ENCODE data around the gene SEMA3G.

Gene SEMA3G

DNA sequence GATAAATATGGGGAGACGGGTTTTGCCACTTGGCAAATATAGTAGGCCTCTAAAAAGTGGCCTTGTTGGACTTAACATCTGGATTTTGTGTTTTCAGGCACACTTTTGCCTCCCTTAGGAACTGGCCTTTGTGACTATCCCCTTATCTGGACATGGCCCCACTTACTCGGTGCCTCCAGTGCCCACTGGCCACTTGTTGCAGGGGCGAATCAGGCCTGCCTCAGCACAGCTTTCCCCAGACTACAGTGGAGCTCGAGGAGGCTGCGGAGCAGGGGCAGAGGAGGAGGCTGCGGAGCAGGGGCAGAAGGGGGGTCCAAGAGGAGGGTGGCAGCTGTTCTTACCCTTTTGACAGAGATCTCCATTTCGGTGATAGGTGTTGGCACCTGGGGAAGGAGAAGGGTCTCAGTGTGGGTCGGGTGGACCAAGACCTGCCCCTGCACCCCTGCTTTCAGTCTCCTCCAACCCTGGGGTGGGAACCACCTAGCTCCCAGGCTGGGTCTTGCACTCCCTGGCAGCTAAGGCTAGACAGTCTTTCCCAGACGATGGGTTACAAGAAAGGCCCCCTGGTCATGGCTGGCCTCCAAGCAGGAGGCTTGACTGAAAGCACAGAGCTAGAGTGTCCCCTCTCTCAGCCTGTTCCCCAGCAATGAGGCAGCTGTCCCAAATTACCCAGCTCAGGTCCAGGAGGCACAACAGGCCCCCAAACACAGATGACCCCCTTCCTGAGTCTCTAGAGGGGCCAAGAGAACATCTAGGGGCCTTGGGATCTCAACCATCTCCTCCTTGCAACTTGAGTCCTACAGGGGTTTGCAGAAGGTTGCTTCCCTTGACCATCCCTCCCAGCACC, 6.1 kb downstream of the SEMA3G start:
- DNase-seq (ENCODE audit: low read depth), result no peak

DNA sequence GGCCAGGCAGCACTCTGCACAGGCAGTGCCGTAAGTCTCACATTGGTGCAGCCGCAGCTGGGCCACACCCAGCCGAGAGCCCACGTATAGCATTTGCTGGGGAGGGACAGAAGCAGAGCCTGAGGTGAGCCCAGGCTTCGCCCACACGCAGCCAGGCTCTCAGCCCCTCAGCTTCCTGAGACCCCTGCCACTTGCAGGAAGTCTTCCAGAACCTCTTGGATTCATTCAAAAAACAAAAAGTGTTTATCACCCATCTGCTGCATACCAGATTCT, 6.9 kb downstream of the SEMA3G start:
- no peak for DNase-seq (ENCODE audit: low read depth)

DNA sequence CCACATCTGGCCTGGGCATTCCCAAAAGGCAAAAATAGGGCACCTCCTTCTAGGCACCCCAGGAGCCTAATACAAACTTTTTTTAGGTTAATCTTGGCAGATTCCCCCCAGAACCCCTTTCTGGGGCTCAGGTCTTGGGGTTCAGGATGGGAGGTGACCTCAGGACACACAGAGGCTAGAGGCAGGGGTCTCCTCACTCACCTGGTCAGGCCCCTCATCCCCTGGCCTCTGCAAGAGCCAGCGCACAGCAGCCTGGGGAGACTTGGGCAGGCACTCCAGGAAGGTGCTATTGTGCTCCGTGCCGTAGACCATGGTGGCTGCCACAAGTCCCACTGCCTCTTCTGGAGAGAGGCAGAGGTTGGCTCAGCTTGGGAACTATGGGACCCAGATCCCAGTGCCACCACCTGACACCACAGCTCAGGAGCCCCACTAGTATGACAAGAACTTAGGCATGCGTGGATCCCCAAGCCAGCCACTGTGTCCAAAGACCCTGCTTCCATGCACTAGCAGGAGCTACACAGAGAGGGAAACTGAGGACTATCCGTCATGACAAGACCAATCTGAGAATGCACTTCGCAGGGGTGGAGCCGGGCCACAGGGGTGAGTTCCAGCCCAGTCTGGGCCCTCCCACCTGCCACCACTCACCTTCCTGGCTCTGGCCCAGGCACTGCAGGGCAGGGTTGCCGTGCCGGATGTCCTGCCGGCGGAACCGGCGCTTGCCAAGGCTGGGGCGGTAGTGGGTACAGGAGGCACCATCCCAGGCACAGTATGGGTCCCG, 7.4 kb downstream of the SEMA3G start:
- DNase-seq (ENCODE audit: low read depth), result no peak

DNA sequence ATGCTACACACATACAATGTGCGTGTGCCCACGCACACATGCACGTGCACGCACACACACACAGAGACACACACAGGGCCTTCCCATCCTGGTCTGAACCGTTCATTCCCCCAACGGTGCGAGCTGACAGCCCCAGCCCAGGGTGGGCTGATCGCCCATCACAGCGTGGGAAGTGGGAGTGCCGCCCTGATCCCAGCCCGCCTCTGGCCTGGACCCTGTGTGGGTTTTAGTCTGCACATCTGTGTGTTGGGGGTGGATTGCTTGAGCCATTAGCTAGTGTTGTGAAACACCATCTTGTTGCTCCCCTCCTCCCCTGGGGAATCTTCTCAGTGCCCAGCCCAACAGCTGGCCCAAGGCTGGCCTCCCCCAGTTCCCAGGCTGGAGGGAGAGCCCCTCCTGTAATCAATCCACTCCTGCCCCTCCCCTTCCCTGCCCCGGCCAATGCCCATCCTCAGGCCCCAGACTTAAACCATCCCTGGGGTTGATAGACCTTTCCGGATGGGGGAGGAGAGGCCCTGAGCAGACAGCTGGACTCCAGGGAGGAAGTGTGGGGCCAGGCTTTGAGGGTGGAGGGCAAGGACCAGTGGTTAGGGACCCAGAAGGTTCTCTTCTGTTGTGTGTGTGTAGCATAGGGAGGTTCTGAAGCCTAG, 8.3 kb downstream of the SEMA3G start:
- DNase-seq (ENCODE audit: low read depth), result peak; percentile 87

DNA sequence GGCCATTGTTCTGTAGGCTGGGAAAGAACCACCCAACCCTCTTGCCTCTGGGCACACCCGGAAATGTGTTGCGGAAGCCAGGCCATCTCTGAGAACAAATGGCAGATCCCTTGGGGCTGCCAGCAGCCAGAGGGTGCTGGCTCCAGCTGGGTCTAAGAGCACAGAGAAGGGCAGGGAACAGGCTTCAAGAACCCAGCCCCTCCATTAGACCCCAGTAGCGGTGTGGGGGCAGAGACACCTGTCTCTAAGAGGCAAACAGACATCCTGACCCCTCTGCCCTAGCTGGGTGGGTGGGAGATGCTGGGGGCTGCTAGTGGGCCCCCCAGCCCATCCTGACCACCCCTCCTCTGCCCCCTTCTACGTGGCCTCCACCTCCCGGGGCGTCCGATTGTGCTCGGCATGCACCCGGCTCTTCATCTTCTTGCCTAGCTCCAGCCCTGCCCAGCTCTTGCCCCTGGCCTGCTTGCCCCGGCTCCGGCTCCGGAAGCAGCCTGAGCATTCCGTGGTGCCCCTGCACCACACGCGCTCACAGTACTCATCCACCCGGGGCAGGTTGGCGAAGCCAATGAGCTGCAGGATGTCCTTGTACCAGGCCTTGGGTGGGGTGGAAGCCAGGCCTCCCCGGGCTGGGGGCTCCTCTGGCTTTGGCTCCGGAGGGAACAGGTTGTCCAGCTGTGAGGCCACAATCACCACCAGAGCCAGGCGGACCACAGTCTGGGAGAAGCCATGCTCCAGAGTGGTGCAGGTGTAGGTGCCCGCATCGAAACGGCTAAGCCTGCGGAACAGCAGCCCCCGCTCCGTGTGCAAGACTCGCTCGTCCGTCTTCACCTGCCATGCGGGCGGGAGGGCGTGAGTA, 9.4 kb downstream of the SEMA3G start:
- DNase-seq (ENCODE audit: low read depth), result peak; percentile 27

DNA sequence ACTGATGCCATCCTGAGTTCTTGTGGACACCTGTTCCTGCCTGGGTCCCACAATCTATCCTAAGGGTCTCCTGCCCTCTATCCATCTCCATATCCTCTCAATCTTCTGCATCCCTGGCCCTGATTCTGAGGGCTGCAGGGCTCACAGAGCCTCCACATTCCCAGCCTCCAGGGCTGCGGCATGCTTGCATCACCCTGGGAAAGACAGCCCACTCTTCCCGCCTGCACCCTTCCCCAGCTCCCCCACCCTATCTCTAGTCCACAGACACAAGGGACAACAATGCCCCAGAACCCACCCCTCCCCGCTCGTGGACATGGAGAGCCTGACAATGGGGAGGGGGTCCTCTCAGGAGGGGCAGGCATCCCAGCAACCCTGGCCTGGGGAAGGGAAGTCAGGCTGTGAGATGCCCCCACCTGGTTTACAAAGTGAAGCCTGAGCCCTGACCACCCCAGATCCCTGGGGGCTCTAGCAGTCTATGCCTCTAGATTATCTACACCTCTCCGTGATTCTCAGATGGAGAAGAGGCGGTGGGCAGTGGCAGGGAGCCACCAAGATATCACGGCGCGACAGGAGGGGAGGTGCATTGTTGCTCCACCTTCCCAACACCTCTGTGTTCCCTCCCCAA, 10.3 kb downstream of the SEMA3G start:
- no peak for DNase-seq (ENCODE audit: low read depth)

DNA sequence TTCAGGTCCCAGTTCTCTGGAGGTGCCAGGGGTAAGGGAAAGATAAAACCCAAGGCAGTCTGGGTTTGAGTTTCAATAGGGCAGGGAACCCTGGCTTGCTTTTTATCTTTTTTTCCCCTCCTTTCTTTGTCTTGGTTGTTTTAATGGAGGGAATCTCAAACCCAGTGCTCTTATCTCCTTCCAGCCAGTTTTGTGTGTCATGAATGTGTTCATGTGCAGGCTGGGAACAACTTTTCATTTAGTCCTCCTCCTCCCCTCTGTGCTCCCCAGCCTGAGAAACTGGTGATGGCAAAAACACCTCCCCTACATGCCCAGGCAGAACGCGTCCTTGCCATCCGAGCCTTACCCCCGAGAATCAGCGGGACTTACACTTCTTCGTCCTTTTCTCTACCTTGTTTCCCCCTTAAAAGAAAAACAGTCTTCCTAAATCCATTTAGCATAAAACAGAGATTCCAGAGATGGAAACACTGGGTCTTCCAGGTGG, 10.9 kb downstream of the SEMA3G start:
- DNase-seq (ENCODE audit: low read depth), result no peak

DNA sequence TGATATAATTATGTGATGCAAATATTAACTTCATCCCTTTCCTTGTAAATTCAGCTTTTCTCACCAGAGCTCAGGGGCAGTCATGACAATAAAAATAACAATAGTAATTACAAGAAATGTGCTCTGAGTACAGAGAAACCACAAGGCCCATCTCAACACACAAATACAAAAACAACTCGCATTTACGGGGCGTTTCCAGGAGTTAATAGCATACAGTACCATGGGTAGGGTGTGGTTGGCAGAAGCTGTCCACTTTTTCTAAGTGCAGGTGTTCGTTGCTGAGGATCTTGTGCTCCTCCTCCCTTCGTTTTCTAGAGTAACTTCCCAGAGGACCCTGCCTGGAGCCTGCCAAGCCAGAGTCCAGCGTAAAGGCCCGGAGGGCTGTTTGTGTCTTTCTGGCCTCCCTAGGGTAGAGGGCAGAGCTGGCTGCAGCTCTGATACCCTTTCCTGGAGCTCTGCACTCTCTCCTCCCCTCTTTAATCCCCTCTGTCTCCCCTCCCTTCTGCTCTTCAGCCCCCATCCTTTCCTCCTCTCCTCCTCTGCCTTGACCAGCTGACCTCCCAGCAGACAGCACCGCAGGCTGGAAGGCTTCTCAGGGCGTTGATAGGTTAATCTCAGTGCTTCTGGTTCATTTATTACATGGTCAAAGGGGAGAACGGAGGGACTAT, 11.4 kb downstream of the SEMA3G start:
- DNase-seq (ENCODE audit: low read depth), result no peak

DNA sequence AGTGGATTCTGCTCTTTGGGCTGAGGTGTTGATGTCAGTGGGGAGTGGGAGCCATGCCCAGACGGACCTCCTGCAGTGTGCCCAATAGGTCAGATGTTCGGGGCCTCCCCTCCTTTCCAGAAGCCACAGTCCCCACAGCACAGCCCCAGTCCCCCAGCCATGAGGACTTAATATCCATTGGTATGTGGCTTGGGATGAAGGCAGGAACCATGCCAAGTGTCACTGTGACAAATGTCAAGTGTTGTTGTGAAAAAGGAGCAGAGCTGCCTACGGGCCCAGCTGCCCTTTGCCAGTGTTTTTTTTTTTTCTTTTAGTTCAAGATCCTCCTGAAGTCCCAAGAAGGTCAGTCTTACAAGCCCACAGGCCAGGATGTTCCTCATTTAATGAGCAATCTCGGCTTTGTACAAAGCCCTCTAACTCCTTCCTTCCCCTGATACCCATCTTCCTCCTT, 12.2 kb downstream of the SEMA3G start:
- DNase-seq (ENCODE audit: low read depth), result no peak

DNA sequence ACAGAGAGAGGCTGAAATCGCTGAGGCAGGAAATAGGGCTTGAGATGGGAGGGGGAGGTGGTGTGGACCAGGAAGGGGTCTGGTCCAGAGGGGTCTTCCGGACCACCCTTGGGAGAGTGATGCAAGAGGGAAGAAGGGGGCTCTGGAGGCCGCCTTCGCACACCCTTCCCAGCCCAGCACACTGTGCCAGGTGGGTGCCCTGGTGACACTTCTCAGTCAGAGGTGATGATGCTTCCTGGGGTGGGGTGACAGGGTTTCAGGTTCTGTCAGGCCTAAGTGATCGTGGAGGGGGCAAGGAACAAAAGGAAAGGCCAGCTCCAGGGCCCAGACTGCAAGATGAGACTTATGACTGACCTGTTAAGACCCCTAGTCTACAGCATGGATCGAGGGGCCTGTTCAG, 12.7 kb downstream of the SEMA3G start:
- DNase-seq (ENCODE audit: low read depth), result no peak

DNA sequence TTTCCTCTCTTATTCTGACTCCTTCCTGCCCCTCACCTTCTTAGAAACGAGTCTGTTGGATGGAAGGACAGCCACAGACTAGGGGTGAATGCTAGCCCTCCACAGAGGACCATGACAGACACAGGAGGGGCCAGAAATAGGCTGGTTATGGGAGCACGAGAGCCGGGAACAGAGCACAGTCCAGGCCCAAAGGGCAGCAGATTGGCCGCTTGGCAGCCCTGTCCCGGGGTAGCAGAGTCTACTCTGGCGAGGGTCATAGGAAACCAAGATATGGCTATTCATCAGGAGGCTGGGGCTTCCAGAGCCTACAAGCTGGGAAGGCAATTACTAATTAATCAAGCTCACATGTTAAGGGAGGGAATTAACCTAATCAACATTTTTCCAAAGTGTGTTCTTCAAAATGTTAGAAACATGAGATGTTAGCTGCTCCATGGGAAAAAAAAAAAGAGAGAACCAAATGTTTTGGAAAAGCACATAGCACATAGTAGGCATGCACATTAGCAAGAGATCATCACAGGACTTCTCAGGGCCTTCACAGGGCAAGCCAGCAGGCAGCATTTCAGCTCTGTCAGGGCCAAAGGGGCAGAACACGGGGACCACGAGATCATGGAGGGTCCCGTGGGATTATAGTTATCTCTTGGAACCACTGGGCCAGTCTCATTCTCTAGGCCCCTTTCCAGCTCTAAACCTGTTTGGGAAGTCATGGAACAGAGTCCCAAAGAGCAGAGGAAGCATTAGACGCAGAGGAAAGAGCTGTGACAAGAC, 13.3 kb downstream of the SEMA3G start:
- no peak for DNase-seq (ENCODE audit: low read depth)

DNA sequence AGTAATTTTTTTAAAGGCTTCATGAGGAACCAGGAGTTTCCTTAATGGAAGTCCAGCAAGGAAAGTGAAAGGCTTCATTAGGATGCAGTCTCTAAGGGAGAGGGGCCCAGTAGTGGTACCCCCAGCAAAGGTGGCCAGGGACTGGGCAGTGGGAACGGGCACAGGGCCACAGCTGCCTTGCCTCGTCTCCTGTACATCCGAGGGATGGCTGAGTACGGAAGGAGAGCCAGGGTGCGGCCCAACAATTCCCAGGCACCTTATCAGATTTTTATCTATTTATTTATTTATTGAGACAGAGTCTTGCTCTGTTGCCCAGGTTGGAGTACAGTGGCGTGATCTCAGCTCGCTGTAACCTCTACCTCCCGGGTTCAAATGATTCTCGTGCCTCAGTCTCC, 14.5 kb downstream of the SEMA3G start:
- DNase-seq (ENCODE audit: low read depth), result no peak

DNA sequence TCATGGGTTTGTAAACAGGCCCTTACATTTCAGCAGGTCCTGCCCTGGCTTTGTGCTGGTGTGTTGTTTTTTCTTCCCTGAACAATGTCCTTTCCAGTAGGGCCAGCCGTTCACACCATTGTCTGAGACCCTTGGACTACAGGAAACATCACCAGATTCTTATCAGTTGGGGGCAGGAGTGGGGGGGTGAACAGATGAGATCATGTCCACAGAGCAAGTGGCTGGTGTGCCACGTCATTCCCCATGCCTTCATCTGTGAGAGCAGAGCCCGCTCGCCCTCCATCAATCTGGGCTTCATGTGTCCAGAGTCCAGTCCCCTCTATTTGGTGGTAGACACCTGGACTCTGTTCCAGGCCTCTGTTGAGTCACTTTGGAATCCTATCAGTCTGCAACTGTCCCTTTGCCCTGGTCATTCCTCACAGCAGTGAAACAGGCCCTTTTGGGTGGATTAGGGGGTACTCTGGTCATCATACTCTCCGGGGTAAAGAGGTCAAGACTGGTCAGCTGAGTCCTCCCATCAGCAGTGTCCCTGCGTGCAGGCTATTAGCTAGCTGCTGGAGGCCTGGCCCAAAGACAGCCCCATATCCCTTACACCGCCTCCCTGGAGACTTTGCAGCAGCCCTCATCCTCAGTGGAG, 15.0 kb downstream of the SEMA3G start:
- DNase-seq (ENCODE audit: low read depth), result no peak

DNA sequence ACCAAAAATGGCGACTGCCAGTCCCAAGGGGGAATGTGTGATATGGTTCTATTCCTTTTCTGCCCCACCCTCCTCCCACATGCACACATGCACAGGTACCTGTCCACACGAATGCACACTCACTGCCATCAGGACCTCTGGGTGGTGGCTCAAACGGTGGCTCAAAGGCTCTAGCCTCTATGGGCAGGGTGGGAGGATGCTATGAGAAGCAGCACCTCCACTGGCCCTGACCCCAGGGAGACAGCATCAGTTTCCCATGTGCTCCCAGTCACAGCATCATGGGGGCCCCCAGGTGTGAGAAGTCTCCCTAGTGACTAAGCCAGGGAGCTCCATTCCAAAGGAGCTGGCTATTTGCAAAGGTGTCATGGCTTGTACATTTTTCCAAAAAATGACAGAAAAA, 15.9 kb downstream of the SEMA3G start:
- no peak for DNase-seq (ENCODE audit: low read depth)

DNA sequence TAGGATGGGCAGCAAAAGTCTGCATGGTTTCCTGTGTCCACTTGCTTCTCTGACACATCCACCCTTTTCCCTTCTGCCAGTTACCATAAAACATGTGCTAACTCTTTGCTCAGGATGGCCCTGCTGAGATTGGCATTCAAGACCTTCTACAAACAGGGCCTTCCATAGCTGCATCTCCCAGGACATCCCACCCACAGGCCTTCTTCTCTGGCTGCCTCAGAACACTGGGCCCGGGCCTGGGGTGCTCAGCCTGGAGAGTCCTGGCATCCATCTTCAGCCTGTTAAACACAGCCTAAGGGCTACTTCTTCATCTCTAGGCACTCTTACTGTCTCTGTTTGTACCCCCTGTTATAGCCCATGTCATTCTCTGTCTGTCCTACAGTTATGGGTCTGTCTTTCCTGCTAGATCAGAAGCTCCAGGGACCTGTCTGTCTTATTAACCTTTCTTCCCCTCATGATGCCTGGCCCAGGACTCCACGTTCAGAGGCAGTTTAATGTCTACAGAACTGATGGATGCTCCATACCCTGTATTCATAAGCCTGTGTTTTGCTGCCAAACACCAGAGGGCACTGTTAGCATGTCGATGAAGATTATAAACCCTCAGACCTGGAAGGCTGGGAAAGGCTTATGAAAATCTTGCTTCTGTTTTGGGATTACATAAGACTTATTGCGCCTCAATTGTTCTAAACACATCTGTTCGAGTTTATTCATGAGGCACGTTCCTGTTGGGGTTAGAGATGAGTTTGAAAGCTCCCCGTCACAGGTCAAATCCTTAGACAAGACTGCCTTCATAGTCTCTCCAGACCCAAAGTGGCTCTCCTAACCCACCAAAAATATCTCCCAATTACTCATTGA, 16.5 kb downstream of the SEMA3G start:
- peak; percentile 79 for DNase-seq (ENCODE audit: low read depth)

DNA sequence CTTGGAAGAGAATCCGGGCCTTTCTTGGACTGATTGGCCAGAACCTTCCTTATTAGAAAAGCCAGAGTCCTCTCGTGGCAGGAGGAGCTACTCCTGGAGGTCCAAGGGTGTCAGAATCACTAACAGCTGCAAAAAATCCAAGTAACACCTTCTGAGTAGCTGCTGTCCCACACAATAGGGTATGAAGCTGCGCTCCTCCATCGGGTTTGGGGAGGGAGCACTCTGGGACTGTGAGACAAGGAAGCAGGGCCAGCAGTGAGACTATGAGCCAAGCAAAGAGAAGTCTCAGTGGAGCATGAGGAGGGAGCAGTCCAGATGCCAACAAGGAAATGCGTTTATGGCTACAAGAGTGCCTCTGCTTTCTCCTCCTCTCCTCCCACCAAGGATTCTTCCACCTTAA, 21.7 kb downstream of the SEMA3G start:
- DNase-seq (ENCODE audit: low read depth), result no peak

DNA sequence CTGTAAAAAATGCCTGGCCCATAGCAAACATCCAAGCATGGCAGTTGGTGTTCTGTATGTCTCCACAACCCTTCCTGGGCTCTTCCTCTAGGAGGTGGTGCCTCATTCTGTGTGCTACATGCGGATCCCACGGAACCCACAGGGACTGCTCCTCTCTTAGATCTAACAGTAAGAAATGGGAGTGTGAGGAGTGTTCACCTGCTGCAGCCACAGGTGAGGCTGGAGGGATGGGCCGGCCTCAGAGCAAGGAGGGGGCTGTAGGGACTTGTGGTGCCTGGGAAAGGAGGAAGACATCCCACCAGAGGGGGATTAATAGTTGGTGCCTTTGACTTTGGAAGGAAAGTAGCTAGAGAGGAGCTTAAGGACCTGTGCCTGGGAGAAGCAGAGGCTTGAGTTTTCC, 22.2 kb downstream of the SEMA3G start:
- DNase-seq (ENCODE audit: low read depth), result no peak

DNA sequence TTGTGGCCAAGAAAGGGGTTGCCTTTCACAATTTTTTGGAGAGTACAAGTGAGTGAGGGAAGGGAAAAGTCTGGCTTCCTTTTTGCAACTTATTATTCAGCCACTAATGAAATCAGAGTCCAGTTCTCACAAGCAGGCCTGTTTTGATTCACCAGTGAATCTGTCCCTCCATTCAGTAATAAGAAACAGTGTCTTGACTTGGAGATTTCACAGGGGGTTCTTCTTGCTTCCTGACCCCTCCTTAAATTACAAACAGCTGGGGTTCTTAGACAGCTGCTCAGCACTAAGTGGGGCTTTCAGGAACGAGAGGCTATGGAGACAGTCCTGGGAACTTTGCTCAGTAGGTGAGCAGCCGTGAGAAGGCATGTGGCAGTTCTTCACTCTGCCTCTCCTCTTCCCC, 24.5 kb downstream of the SEMA3G start:
- DNase-seq (ENCODE audit: low read depth), result no peak

DNA sequence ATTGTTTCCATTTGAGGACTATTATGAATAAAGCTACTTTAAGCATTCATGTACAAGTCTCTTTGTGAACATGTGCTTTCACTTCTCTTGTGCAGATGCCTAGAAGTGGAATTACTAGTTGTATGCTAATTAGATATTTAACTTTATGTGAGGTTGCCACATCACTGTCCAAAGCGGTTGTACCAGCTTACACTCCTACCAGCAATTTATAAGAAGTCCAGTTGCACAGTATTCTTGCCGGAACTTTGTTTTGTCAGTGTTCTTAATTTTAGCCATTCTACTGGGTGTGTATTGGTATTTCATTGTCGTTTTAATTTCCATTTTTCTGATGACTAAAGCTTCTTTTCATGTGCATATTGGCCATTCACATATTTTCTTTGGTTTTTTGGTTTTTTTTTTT, 29.1 kb downstream of the SEMA3G start:
- no peak for DNase-seq (ENCODE audit: low read depth)
